SW480 (cell line): ENCODE measurements around the gene CENPA.
"Not testable (repeated sequence)": the region's sequence is repeated elsewhere in the genome, so short reads cannot be mapped to it uniquely, and the experiment has no call there.

Source experiments
- DNase-seq: peaks from one replicate; pipeline ENCODE4 v3.0.0-alpha.2; 2016; ENCODE audit warnings: low spot score

Gene CENPA

GRCh38 chr2:26785431-26786206, at the start of gene CENPA:
CENPA (plus strand) TSS chr2:26786056; CDS start chr2:26786197, 141 bp downstream.
- DNase-seq, result peak; percentile 100

- DNase-seq, result no peak
Observed at GRCh38 chr2:26737221-26737620, 48.6 kb upstream of the CENPA start.

- no peak for DNase-seq
Observed at GRCh38 chr2:26738481-26738880, 47.4 kb upstream of the CENPA start.

DNA sequence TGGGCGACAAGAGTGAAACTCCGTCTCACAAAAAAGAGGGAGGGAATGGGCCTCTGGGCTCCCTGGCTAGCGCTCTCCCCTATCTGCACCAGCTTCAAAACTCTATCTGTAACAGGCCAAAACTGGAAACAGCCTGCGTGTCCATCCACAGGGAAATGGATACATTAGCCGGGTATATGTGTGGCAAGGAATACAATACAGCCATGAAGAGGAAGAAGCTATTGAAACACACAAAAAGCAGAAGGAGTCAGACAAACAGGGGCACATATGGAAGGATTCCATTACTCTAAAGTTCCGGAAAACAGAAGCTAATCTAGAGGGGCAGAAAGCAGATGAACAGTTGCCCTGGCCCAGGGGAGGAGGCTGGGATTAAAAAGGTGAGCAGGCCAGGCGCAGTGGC, 46.3 kb upstream of the CENPA start:
- DNase-seq, result no peak

DNA sequence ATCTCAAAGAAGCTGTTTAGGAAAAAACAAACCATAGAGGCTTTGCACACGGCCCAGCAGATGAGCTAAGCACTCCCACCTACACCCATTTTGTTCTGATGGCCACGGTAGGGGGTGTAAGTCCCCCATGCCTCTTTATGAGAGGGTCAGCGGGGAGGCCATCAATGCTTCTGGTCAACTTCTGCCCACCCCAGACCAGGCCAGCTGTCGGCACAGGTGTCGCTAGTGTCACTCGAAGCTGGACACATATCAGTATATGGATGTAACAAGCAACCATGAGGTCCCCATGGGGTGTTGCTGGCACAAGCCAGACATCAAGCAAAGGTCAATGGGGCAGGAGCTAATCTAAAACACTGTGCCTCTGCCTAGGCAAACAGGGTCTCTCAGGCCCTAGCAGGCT, 45.5 kb upstream of the CENPA start:
- DNase-seq, result no peak

DNA sequence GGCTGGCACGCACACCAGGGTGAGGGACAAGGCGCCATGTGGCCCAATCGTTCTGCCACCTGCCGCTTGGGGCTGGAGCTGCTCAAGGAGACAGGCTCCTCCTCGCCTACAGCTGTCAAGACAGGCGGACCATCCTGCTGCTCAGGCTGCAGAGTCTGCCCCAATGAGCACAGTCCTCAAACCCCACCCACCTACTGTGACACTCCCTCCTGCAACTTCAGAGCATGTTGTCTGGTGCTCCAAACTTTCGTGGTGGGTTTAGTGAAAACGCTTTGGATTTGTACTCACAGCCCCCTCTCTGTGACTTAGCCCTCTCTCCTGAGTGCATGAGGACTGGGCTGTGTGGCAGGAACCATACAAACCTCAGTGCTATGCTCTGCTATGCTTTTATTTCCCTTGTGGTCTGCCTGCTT, 45.0 kb upstream of the CENPA start:
- no peak for DNase-seq

DNA sequence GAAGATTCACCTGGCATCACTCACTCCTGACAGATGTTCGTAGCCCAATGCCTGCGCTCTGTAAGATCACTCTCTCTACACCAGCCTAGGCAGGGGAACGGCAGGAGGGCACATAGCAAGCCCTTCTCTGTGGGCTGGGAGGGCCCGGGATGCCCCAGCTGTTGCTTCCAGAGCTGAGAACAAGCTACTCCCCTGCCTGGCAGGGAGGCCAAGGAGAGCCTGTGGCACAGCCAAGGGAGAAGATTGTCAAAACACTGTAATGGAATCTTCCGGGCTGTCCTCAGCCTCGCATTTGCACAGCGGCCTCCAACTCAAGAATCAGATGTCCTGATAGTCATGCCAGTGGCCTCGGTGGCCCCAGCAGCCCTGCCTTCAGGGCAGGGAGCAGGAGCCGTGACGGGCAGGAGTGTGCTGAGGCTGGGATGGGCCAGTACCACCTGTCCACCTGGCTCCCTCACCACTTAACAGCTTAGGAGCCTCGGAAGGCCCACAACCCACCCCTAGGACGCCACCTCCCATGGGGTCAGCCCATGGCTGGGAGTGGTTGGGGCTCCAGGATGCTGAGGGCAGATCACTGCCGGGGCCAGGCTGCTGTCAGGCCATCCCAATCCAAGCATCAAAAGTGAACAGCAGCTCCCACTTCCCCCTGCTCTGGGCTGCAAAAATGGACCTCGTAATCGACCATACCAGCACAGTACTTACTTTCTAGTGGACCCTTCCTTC, 43.6 kb upstream of the CENPA start:
- DNase-seq, result no peak

GRCh38 chr2:26743852-26744251, 42.0 kb upstream of the CENPA start:
- DNase-seq, result no peak

DNA sequence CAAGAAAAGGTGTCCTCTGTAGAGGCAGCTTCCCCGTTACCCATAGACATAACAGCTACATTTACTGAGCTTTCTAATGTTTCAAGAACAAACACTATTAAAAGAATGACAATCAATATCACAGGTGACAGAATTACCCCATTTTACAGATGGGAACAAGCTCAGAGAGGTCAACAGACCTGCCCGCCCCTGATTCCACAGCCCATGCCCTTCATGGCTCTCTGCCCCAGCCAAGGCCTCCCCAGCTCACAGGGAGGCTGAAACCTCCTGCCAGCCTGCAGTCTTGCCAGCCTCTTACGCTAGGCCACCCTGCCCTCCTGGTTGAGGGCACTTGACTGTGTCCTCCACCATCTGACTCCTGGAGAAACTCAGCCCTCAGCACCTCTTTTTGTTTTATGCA, 40.9 kb upstream of the CENPA start:
- DNase-seq, result no peak

DNA sequence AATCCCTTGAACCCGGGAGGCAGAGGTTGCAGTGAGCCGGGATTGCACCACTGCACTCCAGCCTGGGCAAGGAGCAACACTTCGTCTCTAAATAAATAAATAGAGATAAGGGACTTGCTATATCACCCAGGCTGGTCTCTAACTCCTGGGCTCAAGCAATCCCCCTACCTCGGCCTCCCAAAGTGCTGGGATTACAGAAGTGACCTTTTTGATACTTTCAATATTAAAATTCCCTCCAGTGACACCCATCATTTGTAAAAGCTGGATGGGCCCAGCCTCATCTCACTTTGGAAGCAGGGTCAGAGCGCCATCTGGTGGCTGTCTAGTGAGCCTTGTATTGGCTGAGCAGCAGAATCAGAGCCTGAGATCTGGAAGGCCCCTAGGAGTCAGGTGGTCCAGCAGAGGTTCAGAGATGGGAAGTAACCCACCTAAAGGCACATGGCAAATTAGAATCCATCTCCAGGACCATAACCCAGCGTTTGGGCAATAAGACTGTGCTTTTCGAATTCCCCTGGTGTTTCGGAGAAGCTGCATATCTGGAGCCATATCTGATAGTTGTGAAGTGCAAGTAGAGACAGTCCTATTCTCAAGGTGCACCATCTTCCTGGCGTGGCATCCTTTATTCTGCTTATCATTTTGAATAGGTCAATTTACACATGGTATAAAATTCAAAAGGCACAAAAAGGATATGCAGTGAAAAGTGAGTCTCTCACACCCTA, 40.1 kb upstream of the CENPA start:
- peak; percentile 53 for DNase-seq

- DNase-seq, result no peak
Observed at GRCh38 chr2:26746934-26747333, 38.9 kb upstream of the CENPA start.

GRCh38 chr2:26749787-26750420, 36.0 kb upstream of the CENPA start:
- DNase-seq, result not testable (repeated sequence)

GRCh38 chr2:26750467-26750866, 35.4 kb upstream of the CENPA start:
- not testable (repeated sequence) for DNase-seq

GRCh38 chr2:26752656-26753055, 33.2 kb upstream of the CENPA start:
- no peak for DNase-seq

DNA sequence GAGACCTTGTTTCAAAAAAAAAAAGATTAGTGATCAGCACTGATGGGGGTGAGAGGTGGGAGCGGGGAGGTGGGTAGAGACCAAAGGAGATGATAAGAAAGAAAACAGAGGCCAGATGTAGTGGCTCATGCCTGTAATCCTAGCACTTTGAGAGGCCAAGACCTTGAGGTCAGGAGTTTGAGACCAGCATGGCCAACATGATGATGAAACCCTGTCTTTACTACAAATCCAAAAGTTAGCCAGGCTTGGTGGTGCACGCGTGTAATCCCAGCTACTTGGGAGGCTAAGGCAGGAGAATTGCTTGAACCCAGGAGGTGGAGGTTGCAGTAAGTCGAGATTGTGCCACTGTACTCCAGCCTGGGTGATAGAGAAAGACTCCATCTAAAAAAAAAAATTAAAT, 31.3 kb upstream of the CENPA start:
- DNase-seq, result no peak

DNA sequence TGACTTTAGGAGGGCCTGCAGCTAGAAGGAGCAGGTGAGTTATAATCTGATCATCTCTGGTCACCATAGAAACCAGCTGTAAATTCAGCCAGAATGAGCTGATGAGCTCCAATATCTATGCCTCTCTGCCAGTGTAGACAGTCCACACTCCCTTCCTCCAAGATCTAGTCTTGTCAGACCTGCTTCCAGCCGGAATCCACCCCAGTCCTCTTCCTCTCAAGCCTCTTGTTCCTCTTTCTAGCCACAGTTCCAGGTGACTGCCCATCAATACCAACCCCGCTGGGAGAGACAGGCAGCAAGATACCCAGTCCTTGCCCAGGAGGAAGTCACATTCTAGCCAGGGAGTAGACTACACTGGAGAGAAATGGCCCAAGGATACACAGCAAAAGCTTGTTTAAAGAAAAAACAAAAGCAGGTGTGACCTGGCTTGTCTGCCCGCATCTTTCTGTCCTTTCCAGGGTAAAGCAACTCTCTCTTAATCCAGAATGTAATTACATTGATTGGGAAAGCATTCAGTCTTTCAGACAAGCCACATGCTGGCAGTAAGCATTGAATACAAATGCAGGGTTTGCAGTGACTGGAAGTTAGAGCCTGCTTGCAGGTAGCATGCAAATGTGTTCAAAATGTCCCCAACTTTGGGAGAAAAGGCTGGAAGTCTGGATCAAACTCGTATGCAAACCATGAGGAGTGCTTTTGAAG, 30.7 kb upstream of the CENPA start:
- no peak for DNase-seq

- no peak for DNase-seq
Observed at GRCh38 chr2:26756337-26756736, 29.5 kb upstream of the CENPA start.

DNA sequence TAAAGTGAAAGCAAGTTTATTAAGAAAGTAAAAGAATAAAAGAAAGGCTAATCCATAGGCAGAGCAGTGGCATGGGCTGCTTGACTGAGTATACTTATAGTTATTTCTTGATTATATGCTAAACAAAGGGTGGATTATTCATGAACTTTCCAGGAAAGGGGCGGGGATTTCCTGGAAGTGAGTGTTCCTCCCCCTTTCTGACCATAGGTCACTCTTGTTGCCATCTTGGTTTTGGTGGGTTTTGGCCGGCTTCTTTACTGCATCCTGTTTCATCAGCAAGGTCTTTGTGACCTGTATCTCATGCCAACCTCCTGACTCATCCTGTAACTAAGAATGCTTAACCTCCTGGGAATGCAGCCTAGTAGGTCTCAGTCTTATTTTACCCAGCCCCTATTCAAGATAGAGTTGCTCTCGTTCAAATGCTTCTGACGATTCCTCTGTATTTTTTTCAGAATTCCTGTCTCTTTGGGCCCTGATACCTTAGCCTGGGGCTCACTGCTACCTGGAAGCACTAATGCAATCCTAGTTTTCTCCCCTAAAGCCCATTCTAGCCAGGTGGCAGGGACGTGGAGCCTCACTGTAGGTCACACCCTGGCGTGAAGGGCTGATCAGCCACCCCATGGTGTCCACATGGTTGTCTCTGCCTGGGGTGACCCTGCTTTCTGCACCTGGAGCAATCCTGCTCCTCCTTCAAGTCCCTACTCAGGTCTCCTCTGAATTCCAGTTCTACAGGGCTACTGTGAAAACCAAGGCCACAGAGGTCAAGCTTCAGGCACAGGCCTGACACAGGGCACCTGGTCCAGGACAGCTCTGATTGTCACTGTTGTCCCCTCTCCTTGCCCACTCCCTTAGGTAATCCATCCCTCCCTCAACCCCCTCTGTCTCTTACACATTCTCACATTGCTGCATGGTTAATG, 27.7 kb upstream of the CENPA start:
- DNase-seq, result peak; percentile 97

DNA sequence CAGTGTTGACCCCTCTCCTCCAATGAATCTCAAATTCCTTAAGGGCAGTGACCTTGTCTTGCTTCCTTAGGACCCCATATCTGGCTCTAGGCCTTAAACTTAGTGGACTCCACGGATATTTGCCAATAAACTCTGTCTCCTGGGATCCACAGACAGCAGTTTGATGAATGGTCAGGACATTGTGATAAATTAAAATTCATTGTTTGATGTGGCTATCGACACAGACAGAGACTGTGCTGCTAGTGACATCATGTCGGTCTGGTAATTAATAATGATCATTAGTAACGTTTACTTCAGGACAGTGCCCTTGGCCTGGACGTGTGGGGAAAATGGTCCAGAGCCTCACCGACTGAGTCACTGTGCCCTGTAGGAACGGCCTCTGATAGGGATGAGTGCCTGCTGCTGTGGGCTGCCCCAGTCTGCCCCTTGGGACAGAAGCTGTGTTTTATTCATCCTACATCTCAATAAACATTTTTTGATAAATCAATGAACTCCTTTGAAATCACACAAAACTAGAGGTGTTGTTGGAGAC, 27.0 kb upstream of the CENPA start:
- DNase-seq, result peak; percentile 12

DNA sequence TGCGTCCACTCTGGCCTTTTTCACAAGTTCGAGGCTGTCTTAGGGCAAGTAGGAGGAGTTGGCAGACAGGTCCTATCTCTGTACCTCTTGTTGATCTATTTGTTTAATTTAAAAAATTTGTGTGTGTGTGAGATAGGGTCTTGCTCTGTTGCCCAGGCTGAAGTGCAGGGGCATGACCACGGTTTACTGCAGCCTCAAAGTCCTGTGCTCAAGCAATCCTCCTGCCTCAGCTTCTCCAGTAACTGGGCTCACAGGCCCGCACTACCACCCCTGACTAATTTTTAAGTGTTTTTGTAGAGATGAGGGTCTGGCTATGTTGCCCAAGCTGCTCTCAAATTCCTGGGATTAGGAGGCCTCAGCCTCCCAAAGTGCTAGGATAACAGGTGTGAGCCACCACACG, 26.0 kb upstream of the CENPA start:
- DNase-seq, result no peak
